ENCODE results near the gene JDP2.

GRCh38 chr14:75446447-75446846, 18.6 kb downstream of the JDP2 start:
- no peak for TF ChIP-seq NFYB (CRISPR knock-in tag; conservative IDR thresholded peaks at IDR 0.05; ENCODE audit: low read depth)
- no peak for TF ChIP-seq CTCF (IDR thresholded peaks at IDR 0.05)
- no peak for TF ChIP-seq MAX (CRISPR knock-in tag; IDR thresholded peaks at IDR 0.05)
- TF ChIP-seq FOXJ3 (CRISPR knock-in tag; IDR thresholded peaks at IDR 0.05; ENCODE audit: borderline replicate concordance), result no peak
- TF ChIP-seq RELA (CRISPR knock-in tag; IDR thresholded peaks at IDR 0.05; ENCODE audit: borderline replicate concordance), result no peak
- TF ChIP-seq E2F5 (CRISPR knock-in tag; IDR thresholded peaks at IDR 0.05), result no peak
- TF ChIP-seq ARID4B (CRISPR knock-in tag; IDR thresholded peaks at IDR 0.05; ENCODE audit: borderline replicate concordance), result no peak
- no peak for TF ChIP-seq CREM (CRISPR knock-in tag; IDR thresholded peaks at IDR 0.05)
- no peak for TF ChIP-seq CDX4 (CRISPR knock-in tag; IDR thresholded peaks at IDR 0.05; ENCODE audit: borderline replicate concordance)
- TF ChIP-seq USF2 (CRISPR knock-in tag; IDR thresholded peaks at IDR 0.05), result no peak
- no peak for TF ChIP-seq IRF2 (CRISPR knock-in tag; IDR thresholded peaks at IDR 0.05; ENCODE audit: borderline replicate concordance, low read depth)
- TF ChIP-seq JUN (CRISPR knock-in tag; IDR thresholded peaks at IDR 0.05), result no peak
